GM20431 (cell line): ENCODE data around the gene PIEZO2.
"Not testable (repeated sequence)": the region's sequence is repeated elsewhere in the genome, so short reads cannot be mapped to it uniquely, and the experiment has no call there.

Experiments used
- in situ Hi-C: fragments of 300-500 bp; cut with MseI, MboI; formaldehyde crosslinking; loops from one replicate; pipeline ENCODE4 v1.15.0; 2020; ENCODE audit warnings: low sequenced_read_pairs; ENCODE audit not compliant: unreplicated experiment

The PIEZO2 gene

DNA sequence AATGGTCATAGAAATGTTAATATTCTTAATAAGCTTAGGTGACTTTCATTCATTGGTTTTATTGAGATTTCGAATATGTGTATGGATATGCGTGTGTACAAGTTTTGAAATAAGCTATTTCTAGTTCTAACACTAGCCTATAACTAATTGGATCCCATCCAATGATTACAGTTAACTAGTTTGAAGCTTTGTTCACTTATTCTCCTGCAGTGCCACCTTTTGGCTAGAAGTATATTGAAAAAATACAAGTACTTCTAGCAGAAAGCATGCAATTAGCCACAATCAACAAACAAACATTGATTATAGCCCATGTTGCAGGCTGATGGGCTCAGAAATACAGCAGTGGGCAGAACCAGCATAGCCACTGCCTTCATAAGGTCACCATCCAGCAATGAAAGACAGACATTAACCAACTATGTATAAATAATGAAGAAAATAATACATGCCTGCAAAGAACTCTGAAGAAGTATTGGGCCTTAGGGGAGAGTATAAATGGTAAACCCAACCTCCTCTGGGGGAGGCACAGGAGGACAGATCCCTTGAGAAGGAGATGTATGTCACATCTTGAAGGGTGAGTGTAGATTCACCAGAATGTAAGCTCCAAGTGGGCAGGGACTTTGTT is 5.1 kb upstream of the PIEZO2 start:
- in situ Hi-C loops: loop anchor here (25.0 kb wide), 1 partner anchor 592 kb away; no protein-coding TSS in a partner anchor

DNA sequence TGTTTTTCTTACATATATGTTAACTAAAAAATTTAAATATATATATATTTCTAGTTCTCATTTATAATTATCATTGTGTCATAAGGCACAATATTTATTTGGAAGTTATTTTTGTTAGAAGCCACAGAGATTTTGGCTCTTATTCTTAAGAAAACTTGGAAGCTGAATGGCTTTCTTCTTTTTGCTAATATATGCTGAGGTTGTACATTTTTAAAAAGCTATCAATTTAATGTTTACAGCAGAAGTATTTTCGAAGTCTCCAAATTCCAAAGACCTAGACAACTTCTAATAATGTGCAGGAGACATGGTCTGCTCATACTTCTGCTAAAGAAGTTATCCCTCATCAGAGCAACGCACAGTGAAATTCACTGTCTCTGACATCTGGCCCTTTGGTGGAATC is 3.7 kb upstream of the PIEZO2 start:
- in situ Hi-C loops: loop anchor here (25.0 kb wide), 1 partner anchor 591 kb away; no protein-coding TSS in a partner anchor

DNA sequence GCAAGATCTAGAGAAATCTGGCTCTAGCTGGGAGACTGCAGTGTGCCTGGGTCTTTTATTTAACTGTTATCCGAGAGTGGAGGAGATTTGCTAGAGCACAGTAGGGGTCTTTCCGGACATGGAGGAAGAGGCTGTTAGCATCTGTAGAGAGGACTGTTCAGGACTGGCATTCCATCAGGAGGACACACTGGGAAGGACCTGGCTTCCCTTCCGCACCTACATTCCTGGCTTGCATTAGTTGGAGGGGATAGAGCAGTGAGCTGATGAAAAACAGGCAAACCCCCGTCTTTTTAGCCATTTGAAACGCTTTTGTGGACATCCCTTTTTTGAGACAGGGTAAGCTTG is 874 bp upstream of the PIEZO2 start:
- in situ Hi-C loops: loop anchor here (25.0 kb wide), 1 partner anchor 588 kb away; no protein-coding TSS in a partner anchor

DNA sequence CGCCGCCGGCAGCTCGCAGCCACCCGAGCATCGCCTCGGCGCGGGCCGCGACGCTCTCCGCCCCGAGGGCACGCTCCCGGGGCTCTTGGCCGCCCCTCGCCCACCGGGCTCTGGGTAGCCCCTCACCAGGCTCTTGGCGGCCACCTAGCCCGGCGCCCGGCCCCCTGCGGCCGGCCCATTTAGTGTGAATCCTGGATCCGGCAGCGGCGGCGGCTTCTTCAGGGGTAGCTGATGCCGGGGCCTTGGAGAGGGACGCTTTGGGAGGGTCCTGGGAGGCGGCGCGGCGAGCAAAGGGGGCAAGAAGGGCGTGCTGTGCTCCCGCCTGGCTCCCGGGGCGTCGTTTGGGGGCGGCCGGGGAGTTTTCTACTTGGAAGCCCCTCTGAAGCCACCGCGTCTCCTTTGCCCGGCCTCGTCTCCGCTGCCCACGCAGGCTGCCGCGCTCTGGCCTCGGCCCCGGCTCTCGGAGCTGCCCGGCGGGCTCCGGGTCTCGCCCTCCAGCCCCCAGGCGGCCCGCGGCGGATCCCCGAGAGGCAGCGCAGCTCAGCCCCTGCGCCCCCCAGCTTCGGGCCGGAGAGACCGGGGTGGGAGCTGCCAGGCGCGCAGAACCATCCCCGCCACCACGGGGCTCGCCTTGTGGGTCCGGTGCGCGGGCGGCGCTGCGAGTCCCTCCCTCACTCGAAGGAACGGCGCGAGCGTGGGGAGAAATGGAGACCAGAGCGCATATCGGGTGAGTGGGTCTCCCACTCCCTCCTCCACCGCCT is 509 bp downstream of the PIEZO2 start:
- in situ Hi-C loops: no loop called here

DNA sequence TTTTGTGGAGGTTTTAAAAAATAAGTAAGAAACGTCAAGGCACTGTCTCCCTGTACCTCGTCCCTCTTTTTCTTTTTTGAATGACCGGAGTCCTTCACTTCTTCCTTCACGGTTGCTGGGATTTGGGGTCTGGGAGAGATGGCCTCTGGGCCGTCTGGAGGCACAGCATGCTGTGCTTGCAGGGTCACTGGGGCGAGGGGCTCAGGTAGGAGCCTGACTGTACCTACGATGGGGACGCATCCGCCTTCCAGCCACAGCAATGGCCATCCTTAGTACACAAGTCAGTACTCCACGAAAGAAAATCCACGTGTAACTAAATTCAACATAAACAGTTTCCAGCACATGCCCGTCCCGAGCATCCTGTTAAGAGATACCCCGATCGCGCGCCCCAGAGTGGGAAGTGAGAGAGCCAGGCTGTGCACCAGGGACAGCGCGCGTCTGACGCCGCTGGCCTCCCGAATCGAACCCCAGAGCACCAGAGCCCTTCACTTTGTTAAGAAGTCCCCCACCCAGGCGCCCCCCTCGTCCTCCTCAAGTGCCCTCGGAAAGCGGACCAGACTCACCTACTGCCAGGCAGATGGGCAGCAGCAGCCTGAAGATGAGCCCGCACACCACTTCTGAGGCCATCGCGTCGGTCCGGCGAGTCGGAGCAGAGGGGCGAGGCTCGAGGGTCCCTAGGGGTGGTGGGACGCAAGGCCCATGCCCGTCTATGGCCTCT is 1.2 kb downstream of the PIEZO2 start:
- in situ Hi-C loops: no loop called here

DNA sequence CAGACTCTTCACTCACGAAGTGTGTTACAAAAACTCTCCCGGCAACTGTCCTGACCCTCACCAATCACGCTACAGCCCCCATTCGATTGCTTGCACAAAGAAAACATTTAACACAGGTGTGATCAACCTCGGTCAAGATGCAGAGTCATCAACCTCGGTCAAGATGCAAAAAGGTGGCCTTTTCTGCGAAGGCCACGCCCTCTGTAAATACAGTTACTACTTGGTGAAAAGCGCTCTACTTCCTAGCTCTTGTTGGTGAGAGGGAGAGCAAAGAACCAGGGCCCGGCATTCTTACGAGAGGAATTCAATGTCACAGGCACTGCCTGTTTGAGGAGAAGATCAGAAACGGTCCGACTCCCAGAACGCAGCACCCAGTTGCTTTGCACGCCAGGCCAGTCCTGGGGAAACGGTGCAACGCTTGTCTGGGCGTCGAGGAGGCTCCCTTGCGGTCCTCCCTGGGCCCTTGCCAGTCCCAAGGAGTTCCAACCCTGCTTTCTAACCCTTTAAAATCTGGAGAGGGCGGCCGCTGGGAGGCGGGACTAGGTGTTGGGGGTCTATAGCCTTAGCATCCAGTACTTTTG is 1.9 kb downstream of the PIEZO2 start:
- in situ Hi-C loops: no loop called here

DNA sequence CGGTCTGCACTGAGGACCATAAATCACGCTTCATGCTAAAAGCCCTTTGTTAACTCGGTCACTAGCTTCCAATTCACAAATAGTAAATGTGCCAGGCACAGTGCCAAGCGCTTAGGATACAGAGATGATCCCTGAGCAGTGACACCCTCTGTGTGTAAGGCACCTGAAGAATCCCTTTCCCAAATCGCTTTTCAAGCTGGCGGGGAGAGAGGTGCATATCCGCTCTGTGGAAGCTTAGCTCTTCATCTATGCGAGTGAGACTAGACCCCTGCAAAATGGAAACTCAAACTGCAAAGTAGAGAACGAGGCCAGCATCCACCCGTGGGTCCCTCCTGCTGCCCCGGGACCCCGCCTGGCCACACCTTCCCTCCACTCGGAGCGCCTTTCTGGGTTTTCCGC is 2.4 kb downstream of the PIEZO2 start:
- in situ Hi-C loops: no loop called here

DNA sequence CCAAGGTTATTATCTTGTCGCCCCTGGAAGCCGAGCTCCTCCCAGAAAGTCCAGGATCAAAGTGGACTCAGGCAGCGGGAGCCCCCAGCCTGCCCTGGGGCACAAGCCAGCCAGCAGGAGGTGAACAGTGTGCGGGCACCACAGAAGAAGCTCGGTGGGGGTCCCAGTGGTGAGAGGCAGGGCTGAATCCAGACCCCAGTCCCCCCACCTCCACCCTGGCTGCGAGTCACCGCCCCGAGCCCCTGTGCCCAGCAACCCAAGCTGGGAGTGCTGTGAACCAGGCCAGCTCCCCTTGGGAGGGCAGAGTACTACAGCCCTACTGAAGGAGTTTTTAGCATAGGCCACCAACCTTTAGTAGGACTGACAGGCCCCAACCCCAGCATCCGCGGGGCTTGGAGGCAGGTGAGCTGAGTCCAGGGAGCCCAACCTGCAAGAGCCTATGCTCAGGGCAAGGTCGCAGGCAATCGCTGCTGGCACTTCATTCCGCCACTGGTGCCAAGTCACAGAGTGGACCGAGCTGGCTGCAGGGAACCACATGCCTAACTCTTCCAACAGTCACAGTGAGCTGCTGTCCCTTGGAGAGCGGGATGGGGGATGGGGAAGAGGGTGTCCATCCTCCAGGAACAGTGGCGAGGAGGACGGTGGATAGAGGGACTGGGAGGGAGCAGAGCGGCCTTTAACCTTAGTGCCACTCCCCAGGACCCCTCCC is 3.0 kb downstream of the PIEZO2 start:
- in situ Hi-C loops: no loop called here

DNA sequence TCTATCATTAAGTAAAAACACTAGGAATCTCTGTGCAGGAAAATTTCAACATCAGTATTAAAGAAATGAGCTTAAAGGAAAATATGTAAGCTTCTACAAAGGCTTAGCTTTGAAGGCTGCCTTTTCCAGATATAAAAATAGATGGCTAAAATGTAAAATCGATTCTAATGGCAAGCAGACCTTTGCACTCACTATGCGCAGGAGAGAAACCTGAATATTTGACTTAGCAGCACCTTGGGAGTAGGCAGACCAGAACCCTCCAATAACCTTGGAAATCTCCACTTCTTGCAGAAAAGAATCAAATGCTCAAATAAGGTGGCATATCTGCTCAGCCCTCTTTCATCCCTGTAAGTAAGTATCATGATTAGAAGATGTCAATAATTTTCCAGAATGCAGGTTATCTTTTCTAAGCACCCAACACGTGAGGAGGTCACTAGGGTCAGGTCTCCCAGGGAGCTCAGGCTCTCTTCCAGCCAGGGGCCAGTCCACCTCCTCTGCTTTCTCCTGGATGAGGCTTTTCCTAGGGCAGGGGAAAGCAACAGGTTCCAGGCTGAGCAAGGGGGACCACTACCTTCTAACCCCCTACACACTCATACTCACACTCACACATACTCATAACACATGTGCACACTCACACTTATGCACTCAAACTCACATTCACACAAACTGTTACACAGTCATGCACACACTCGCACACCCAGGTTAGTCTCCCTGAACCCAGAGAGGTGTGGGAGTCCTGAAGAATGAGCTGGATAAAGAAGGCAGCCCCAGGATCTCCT is 3.8 kb downstream of the PIEZO2 start:
- in situ Hi-C loops: no loop called here

DNA sequence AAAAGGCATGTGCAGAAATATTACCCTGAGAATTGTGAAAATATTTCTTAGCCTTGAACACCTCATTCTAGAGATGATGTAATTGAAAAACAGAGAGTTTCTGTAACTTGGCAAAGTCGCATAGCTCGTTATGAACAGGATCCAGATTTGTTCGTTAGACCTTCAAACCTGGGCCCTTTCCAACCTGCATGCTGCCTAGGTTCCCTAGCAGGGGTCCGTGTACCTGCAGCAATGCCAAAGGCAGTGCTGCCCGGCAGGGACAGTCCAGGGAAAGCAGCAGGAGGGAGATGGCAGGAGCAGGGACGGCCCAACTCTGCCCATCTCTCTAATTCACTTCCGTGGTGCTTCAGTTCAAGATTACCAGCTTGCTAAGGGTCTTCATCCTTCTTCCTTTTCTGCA is 12.0 kb downstream of the PIEZO2 start:
- in situ Hi-C loops: no loop called here

DNA sequence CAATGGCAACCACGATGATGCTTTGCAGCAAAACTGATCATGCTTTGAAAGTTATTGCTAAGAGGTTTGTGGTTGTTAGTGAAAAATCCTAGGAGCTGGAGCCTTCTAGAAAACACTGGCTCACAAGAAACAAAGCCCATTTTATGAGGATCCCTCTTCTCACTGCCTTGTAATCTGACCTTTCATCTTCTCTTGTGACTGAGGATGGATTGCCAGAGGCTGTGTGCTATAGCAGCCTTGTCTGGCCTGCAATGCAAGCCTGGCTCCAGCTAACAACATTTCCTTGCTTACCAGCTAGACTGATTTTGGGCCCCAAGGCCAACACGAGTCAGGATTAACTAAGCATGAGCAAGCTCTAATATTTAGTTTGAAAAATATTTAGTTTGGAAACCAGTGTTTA is 13.1 kb downstream of the PIEZO2 start:
- in situ Hi-C loops: no loop called here

DNA sequence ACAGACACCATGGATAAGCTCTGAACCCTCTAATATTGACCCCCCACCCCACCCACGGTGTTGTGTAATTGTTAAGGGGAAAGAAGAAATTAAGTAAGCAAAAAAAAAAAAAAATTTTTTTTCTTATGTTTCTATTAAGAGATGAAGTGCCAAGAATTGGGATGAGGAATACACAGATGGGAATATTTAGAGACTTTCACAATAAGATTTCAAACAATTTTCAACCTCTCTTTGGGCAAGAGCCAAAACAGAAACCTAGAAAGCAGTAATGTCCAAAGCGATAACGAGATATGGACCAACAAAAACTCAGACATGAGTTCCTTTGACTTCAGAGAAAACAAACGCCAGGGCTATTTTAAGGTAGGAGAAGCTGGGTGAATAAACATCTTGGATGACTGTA is 14.4 kb downstream of the PIEZO2 start:
- in situ Hi-C loops: no loop called here

DNA sequence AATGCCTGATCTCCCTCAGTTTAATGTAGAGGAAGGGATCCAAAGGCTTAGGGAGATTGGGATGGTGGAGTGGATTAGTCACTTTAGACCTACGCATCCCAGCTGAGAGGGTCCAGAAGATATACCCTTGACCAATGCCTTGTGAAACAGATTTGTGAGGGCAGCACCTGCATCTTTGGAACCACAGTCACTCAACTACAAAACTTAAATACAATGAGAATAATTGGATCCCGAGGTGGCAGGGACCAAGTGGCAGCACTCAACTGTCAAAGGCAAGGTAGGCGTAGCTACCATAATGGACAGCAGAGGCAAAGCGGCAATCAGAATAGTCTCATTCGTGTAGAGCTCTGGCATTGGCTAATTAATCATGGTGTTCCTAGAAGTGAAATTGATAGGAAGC is 20.3 kb downstream of the PIEZO2 start:
- in situ Hi-C loops: not testable (repeated sequence)

DNA sequence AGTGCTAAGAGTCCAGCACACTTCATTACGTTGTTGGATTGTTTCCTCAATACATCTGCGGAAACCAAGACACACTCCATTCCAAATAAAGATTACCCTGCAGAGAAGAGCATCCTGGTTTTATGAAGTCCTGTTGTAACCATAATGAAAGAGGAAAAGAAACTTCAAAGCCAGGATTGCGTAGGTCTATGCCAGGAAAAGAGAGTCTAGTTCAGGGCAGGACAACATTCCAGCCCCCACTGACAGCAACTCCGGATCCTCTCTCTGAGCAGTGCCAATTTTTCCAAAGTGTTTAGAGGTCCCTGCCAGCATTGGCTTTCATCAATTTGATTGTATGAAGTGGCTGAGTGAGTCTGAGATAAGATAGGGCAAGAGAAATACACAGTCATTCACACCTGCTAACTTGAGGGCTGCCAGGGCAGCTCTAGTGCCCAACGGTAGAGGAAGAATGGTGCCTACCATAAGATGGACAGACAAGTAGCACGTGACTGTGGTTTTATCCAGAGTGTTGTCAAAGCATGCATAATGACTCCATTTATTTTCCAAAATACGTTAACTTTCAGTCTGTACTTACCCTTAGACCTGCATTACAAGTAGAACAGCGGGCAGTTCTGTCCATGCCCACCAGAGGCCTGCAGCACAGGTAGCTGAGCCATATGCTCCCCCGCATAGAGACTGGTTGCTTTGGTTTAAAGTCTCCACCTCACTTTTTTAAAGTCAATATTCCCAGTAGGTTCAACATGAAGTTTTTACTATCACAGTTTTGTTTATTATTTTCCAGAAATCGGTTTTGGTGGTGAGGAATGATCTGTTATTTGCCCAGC is 23.7 kb downstream of the PIEZO2 start:
- in situ Hi-C loops: no loop called here

DNA sequence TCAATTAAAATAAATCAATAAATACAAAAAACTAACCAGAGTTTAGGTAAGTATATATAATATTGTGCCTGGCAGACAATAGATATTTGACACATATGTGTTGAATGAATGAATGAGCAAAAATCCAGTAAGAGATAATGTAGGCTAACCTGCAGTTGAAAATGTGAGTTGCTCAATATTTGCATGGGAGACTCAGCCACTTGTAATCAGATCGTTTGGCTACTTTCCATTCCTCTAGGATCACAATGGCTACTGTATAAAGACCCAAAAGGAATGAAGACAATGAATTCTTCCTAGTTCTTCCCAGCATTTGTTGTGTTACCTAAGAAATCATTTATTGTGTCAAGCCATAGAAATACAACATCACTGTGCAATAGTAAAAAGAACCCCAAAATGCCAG is 25.3 kb downstream of the PIEZO2 start:
- in situ Hi-C loops: no loop called here

DNA sequence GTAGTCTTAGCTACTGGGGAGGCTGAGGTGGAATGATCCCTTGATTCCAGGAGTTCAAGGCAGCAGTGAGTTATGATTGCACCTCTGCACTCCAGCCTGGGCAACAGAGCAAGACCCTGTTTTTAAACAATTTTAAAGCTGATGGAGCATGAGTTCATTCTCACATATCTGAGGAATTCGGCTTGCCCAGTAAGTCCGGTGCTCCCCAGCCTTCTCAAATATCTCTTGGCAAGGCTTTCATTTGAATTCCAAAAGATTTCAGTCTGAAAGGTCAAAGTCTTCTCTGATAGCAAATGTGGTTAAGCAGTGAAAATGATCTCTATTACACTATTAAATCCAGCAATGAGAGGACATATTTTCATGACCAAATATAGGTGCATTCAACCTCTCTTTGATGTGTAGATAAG is 27.9 kb downstream of the PIEZO2 start:
- in situ Hi-C loops: no loop called here

DNA sequence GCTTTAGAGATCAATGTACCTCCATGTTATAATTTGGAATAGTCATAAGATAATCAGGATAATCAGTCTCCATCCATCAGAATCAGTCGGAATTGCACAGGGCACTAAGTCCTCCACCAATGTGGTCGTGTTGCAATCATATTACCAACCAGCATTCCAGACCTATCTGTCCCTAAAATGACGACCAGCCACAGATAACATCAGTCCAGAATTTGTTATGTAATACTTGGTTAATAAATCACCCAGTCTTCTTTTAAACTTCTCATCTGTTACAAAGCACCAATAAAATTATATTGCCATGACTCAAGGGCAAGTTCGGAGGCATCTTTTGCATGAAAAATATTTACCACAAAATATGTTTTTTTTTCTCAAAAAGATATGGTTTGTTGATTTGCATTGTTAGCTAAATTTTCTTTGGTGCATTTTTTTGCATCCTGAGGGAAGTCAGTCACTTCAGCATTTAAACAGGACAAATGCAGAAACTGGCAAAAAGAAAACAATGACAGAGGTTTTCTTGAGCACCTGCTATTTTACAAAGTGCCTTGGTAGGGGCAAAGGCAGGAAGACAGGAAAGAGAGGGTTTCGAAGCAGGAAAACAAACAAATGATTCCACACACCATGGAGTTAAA is 29.3 kb downstream of the PIEZO2 start:
- in situ Hi-C loops: no loop called here

DNA sequence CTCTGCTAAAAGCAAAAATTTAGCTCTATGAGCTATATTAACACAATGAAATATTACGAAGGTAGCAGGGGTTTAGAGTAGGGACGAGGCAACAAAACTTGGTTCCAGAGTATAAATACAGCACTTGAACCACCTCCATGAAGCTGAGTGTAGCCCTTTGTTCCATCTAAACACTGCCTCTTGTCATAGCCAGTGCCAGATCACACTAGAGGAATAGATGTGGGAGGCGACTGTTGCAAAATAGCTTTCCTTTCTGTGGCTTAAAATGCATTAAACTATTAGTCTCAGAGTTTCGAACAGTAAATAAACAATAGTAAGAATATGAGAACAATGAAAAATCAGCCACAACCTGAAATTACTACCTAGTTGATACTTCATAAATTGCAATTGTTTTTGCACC is 29.8 kb downstream of the PIEZO2 start:
- in situ Hi-C loops: no loop called here
